ENCODE results near the gene CCDC15.
"Not testable (repeated sequence)": the region's sequence is repeated elsewhere in the genome, so short reads cannot be mapped to it uniquely, and the experiment has no call there.

The CCDC15 gene

GRCh38 chr11:125082611-125083311 is 128.8 kb downstream of the CCDC15 start:
- DNase-seq, result no peak

DNA sequence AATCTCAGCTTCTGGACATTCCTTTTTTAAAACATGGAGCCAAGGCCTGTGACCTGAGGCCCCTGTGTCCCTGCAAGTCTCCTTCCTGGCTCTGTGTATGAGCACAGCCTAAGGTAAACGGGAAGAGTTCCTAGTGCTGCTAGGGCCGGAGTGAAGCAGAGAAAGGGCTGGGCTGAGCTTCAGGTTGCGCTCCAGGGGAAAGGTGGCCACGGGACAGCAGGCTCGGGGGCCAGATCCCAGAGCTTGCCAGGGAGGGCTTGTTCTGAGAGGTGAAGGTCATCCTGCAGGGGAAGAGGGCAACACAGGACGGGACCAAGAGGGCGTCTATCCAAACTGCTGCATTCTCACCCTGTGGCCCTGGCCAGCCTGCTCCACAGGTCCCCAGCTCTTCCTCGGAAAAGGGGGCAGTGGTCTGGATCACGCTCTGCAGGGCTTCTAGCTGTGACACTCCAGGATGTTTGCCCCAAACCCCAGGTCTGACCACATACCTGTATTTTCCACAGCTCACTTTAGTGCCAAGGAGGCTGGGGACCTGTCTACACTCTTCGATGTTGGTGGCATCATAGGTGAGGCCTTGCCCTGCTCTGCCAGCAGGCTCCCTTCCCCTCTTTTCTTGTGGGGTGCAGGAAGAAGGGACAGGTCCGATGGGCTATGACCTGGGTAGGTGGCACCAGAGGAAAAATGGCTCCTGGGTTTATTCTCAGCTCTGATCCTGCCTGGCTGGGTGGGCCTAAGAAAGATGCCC is 129.5 kb downstream of the CCDC15 start:
- no peak for DNase-seq

DNA sequence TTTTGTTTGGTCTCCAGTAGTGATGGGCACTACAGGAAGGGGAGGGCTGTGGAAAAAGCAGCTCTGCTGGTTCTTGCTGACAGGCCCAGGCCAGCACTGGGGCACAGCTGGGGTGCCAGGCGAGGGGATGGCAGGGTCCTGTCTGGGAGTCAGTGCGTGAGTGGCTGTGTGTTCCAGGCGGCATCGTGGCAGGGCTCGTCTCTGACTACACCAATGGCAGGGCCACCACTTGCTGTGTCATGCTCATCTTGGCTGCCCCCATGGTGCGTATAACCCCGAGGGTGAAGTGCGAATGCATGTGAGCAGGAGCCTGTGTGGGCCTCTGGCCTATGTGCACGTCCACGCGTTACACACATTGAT is 130.0 kb downstream of the CCDC15 start:
- no peak for DNase-seq

DNA sequence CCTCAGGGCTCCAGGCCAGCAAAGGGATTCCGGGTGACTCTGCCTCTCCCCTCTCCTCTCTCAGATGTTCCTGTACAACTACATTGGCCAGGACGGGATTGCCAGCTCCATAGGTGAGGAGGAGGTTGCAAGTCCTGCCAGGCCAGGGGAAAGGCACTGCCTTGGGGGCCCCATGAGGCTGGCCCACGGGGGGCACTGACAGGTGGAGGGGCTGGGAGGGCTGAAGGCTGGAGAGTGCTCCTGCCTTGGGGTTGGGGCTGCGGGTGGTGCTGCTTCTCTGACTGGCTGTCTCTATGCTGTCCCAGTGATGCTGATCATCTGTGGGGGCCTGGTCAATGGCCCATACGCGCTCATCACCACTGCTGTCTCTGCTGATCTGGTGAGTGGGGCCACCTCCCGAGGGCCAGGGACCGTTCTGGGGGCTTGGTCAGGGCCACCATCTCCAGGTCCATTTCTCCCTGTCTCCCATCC is 130.8 kb downstream of the CCDC15 start:
- no peak for DNase-seq

GRCh38 chr11:125085301-125086081 is 131.5 kb downstream of the CCDC15 start:
- DNase-seq, result no peak

GRCh38 chr11:125086633-125087296 is 132.8 kb downstream of the CCDC15 start:
- DNase-seq, result no peak

GRCh38 chr11:125088123-125088522 is 134.1 kb downstream of the CCDC15 start:
- DNase-seq, result no peak

GRCh38 chr11:125088576-125089455 is 134.8 kb downstream of the CCDC15 start:
- DNase-seq, result no peak

GRCh38 chr11:125089481-125089880 is 135.5 kb downstream of the CCDC15 start:
- not testable (repeated sequence) for DNase-seq

DNA sequence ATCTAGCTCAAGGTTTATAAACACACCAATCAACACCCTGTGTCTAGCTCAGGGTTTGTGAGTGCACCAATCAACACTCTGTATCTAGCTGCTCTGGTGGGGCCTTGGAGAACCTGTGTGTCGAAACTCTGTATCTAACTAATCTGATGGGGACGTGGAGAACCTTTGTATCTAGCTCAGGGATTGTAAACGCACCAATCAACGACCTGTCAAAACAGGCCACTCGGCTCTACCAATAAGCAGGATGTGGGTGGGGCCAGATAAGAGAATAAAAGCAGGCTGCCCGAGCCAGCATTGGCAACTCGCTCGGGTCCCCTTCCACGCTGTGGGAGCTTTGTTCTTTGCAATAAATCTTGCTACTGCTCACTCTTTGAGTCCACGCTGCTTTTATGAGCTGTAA is 136.1 kb downstream of the CCDC15 start:
- not testable (repeated sequence) for DNase-seq

DNA sequence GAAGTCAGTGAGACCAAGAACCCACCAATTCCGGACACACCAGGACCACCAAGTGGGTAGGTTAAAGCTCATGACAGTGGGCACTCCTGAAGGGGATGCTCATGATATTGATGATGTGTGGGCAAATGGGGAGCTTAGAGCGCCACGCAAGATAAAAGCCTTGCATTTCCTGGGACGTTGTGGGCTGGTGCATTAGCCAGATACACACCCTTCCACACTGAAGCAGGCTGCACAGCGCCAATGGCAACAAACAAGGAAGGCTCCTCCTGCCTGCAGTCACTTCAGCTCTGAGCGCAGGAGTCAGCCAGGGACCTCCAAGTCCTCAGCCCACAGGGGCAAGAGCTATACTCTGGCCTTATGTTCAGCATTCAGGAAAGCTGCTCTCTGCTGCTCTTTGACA is 136.8 kb downstream of the CCDC15 start:
- DNase-seq, result no peak

All from suppressor macrophage treated with lipopolysaccharide for 1 hour (primary cell).